Liver (tissue), 3 donors: ENCODE measurements around the gene ABL1.

Experiments
- CTCF ChIP-seq: fragments of 150-350 bp; IDR thresholded peaks from 2 replicates; pipeline ENCODE4 v1.5.1; 2017; ENCODE audit warnings: improper control_type of control experiment, low read depth, low read length; ENCODE audit not compliant: missing input control
- FOXA1 ChIP-seq: IDR thresholded peaks from 2 replicates; pipeline ENCODE4 v1.6.1; 2016; ENCODE audit warnings: antibody characterized with exemption
- GABPA ChIP-seq, 2 donors: IDR thresholded peaks in 1 of 2; conservative IDR thresholded peaks in 1 of 2; 2 replicates each; pipeline ENCODE4 v1.6.1; 2016; ENCODE audit warnings: antibody characterized with exemption in 2 of 2, mild to moderate bottlenecking in 1 of 2, moderate library complexity in 1 of 2
- MAX ChIP-seq: IDR thresholded peaks from 2 replicates; pipeline ENCODE4 v1.6.1; 2016; ENCODE audit warnings: antibody characterized with exemption
- RAD21 ChIP-seq, 2 donors: IDR thresholded peaks; 2 replicates each; pipeline ENCODE4 v1.6.1; 2016; ENCODE audit warnings: antibody characterized with exemption in 2 of 2, mild to moderate bottlenecking in 2 of 2
- REST ChIP-seq: IDR thresholded peaks from 2 replicates; pipeline ENCODE4 v1.6.1; 2016; ENCODE audit warnings: antibody characterized with exemption, mild to moderate bottlenecking
- RXRA ChIP-seq, 2 donors: IDR thresholded peaks; 2 replicates each; pipeline ENCODE4 v1.6.1; 2017 to 2018; ENCODE audit warnings: antibody characterized with exemption in 2 of 2, mild to moderate bottlenecking in 1 of 2
- TAF1 ChIP-seq: conservative IDR thresholded peaks from 2 replicates; pipeline ENCODE4 v1.6.1; 2016; ENCODE audit warnings: antibody characterized with exemption, mild to moderate bottlenecking
- YY1 ChIP-seq: IDR thresholded peaks from 2 replicates; pipeline ENCODE4 v1.6.1; 2016; ENCODE audit warnings: antibody characterized with exemption, mild to moderate bottlenecking
- ZBTB33 ChIP-seq: IDR thresholded peaks from 2 replicates; pipeline ENCODE4 v1.6.1; 2016; ENCODE audit warnings: antibody characterized with exemption
- donor health status: healthy.
- donor health status: healthy.

GRCh38 chr9:130872912-130873503, 38.0 kb downstream of the ABL1 start:
- TF ChIP-seq CTCF (no peak), ZBTB33 (peak; percentile 56), REST (peak; percentile 57), MAX (peak; percentile 50), TAF1 (no peak), RAD21 (IDR thresholded peaks at IDR 0.05) (peak; percentile 50 to 52), RXRA (IDR thresholded peaks at IDR 0.05) (peak; percentile 71 to 79), FOXA1 (peak; percentile 39), GABPA (IDR thresholded peaks at IDR 0.05 in 1 of 2, conservative IDR thresholded peaks at IDR 0.05 in 1 of 2) (peak in 1 of 2 donors; percentile 42), YY1 (peak; percentile 79)
